ENCODE measurements around the gene LRRK2. TPM values are rescaled to one million over a fixed set of nuclear protein-coding genes. Genes with fewer than 3 reads are reported as not detected.

LRRK2 gene
- total RNA-seq, 2 experiments from 2014 or later, result 5.9 to 28.4 TPM

GRCh38 chr12:40271981-40272664 lies 47.3 kb downstream of the LRRK2 start:
- POLR2A ChIA-PET, result interaction anchor here (0.9 to 2.0 kb wide), 7 partner anchors 9 to 476 kb away, joined by 3 to 7 read pairs (median 3); no protein-coding TSS in a partner anchor

GRCh38 chr12:40281791-40282364 lies 57.1 kb downstream of the LRRK2 start:
- DNase-seq (ENCODE audit: low spot score), result no peak
- POLR2A ChIA-PET, result interaction anchor here (0.6 to 0.8 kb wide), 3 partner anchors 11 to 51 kb away, joined by 3 read pairs; no protein-coding TSS in a partner anchor
- Histone ChIP-seq H3K27ac (ENCODE audit: low read depth, low read length, poor library complexity, severe bottlenecking) (no peak overlapping the region), H3K9me3 (ENCODE audit: low read length) (peaks cover 3% of the 10 kb centered on the region; the same call in 1 of the 2 replicates), H2AFZ (ENCODE audit: low read length) (no peak overlapping the region), H3K4me1 (ENCODE audit: insufficient read depth, low read length, poor library complexity, severe bottlenecking) (no peaks in the 10 kb centered on the region), H4K20me1 (ENCODE audit: insufficient read depth, low read length) (no peaks in the 10 kb centered on the region), H3K4me2 (ENCODE audit: low read length) (no peak overlapping the region), H3K36me3 (ENCODE audit: insufficient read depth, low read length) (peaks cover 44% of the 10 kb centered on the region), H3K4me3 (ENCODE audit: low read depth, low read length, poor library complexity, severe bottlenecking) (no peak overlapping the region), H3K9me2 (ENCODE audit: insufficient read depth, low read length) (no peaks in the 10 kb centered on the region), H3K79me2 (ENCODE audit: insufficient read depth, low read depth, low read length) (no peaks in the 10 kb centered on the region)
- intact Hi-C loops (cut with micrococcal nuclease; ENCODE audit: unreplicated experiment), result no loop called here
- CTCF ChIA-PET (ENCODE audit: unreplicated experiment), result no interaction called here
- BruUV-seq (replicated peaks), result no TSS peak
- TF ChIP-seq CTCF (conservative IDR thresholded peaks at IDR 0.05; ENCODE audit: low read length) (no peak), EZH2phosphoT487 (IDR thresholded peaks at IDR 0.05; ENCODE audit: borderline replicate concordance, low read depth, low read length) (no peak)

More at GRCh38 chr12:40271981-40272664, 47.3 kb downstream of the LRRK2 start:
- Histone ChIP-seq H3K9me3 (ENCODE audit: low read length) (no peaks in the 10 kb centered on the region), H3K27ac (ENCODE audit: low read depth, low read length, poor library complexity, severe bottlenecking) (no peak overlapping the region), H3K36me3 (ENCODE audit: insufficient read depth, low read length) (peaks cover 9% of the 10 kb centered on the region; the same call in 1 of the 2 replicates), H3K79me2 (ENCODE audit: insufficient read depth, low read depth, low read length) (no peaks in the 10 kb centered on the region), H4K20me1 (ENCODE audit: insufficient read depth, low read length) (no peaks in the 10 kb centered on the region), H3K9me2 (ENCODE audit: insufficient read depth, low read length) (no peaks in the 10 kb centered on the region), H3K4me3 (ENCODE audit: low read depth, low read length, poor library complexity, severe bottlenecking) (no peak overlapping the region), H2AFZ (ENCODE audit: low read length) (no peak overlapping the region), H3K4me2 (ENCODE audit: low read length) (no peak overlapping the region), H3K4me1 (ENCODE audit: insufficient read depth, low read length, poor library complexity, severe bottlenecking) (no peaks in the 10 kb centered on the region)
- CTCF ChIA-PET (ENCODE audit: unreplicated experiment), result interaction anchor here (0.8 kb wide), 1 partner anchor 29 kb away, joined by 6 read pairs; no protein-coding TSS in a partner anchor
- DNase-seq (ENCODE audit: low spot score), result no peak
- BruUV-seq (replicated peaks), result no TSS peak
- intact Hi-C loops (cut with micrococcal nuclease; ENCODE audit: unreplicated experiment), result no loop called here
- TF ChIP-seq CTCF (conservative IDR thresholded peaks at IDR 0.05; ENCODE audit: low read length) (no peak), EZH2phosphoT487 (IDR thresholded peaks at IDR 0.05; ENCODE audit: borderline replicate concordance, low read depth, low read length) (no peak)

- BruUV-seq (replicated peaks), result no TSS peak
- CTCF ChIA-PET (ENCODE audit: unreplicated experiment), result no interaction called here
Observed at GRCh38 chr12:40286583-40286982, 61.8 kb downstream of the LRRK2 start.

More at GRCh38 chr12:40286583-40286982, 61.8 kb downstream of the LRRK2 start:
- Histone ChIP-seq H4K20me1 (ENCODE audit: insufficient read depth, low read length) (no peaks in the 10 kb centered on the region), H3K4me2 (ENCODE audit: low read length) (no peak overlapping the region), H3K9me2 (ENCODE audit: insufficient read depth, low read length) (no peaks in the 10 kb centered on the region), H3K27ac (ENCODE audit: low read depth, low read length, poor library complexity, severe bottlenecking) (no peak overlapping the region), H3K9me3 (ENCODE audit: low read length) (peaks cover 10% of the 10 kb centered on the region), H3K36me3 (ENCODE audit: insufficient read depth, low read length) (peaks cover 41% of the 10 kb centered on the region), H3K4me3 (ENCODE audit: low read depth, low read length, poor library complexity, severe bottlenecking) (no peak overlapping the region), H3K4me1 (ENCODE audit: insufficient read depth, low read length, poor library complexity, severe bottlenecking) (no peaks in the 10 kb centered on the region), H2AFZ (ENCODE audit: low read length) (no peak overlapping the region), H3K79me2 (ENCODE audit: insufficient read depth, low read depth, low read length) (no peaks in the 10 kb centered on the region)
- TF ChIP-seq EZH2phosphoT487 (IDR thresholded peaks at IDR 0.05; ENCODE audit: borderline replicate concordance, low read depth, low read length), result no peak
- no peak for TF ChIP-seq CTCF (conservative IDR thresholded peaks at IDR 0.05; ENCODE audit: low read length)
- POLR2A ChIA-PET, result interaction anchor here (0.8 to 1.2 kb wide), 2 partner anchors 10 to 132 kb away, joined by 3 read pairs; no protein-coding TSS in a partner anchor
- DNase-seq (ENCODE audit: low spot score), result no peak
- intact Hi-C loops (cut with micrococcal nuclease; ENCODE audit: unreplicated experiment), result no loop called here

Data from OCI-LY7 (cell line).